NCI-H82 (cell line): ENCODE measurements around the gene HS1BP3.

Experiments
- DNase-seq: peaks from one replicate; lab custom pipeline; 2025; lab: John Stamatoyannopoulos, UW

HS1BP3 gene

DNA sequence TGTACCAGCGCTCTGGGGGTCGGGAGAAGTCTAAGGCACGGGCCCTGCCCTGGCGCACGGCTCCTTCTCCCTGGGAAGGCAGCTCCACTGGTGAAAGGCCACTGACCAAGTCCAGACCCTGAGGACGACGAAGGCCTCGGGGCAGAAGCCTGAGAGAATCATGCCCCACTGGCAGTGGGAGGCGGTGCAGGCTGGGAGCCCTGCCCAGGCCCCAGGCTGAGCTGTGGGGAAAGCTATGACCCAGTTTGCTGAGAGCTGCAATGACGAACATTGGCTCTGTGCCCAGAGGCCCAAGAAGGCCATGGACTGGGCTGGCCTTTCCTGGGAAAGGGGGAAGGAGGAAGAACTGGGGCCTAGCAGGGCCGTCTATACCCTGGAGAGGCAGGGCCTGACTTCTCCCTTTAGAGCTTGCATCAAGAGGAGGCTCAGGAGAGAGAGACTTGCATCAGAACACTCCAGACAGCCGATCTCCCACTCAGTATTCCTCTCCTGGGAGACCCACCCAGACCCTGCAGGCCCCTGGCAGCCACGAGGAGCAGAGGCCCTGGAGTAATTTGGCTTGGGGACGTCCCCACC is 32.9 kb downstream of the HS1BP3 start:
- DNase-seq = peak; percentile 72

DNA sequence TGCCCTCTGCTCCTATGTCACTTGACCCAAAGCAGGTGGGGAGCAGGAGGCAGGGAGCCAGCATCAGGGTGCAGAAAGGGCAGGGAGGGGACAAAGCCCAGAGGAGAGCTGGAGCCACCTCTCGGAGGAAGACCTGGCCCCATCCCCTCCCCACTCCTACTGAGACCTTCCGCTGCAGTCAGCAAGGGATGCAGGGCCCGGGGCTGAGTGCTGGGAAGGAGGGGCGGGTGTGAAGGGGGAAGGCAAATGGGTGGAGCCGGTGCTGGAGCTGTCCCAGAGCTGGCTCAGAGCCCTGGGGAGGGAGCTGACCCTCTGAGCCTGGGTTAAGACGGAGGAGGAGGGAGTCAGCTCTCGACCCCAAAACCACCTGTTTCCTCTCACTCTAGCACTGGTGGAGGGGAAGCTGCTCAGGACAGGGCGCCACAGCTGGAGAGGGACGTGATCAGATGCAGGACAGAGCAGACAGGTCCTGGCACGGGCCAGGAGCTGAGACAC is 33.8 kb downstream of the HS1BP3 start:
- DNase-seq = peak; percentile 50

DNA sequence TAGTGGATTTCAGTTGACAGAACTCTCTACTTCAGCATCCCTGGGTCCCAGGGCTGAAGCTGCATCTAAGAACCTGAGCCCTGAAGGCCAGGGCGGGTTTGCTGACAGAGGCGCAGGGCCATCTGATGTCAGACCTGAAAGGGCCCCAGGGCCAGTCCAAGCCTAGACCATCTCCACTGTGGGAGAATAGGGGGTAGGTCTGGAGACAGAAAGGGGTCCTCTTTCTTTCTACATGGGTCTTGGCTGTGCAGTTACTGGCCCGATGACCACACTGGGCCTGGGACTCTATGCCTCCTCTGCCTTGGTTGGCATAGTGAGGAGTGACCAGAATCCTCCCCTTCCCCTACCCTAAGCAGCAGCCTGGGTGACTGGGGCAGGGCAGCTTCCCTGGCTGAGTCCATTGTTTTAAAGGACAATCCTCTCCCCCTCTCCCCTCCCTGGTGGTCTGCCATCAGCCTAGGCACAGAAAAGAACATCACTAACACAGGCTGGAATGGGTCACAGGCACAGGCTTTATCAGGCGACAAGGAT is 34.5 kb downstream of the HS1BP3 start:
- no peak for DNase-seq

DNA sequence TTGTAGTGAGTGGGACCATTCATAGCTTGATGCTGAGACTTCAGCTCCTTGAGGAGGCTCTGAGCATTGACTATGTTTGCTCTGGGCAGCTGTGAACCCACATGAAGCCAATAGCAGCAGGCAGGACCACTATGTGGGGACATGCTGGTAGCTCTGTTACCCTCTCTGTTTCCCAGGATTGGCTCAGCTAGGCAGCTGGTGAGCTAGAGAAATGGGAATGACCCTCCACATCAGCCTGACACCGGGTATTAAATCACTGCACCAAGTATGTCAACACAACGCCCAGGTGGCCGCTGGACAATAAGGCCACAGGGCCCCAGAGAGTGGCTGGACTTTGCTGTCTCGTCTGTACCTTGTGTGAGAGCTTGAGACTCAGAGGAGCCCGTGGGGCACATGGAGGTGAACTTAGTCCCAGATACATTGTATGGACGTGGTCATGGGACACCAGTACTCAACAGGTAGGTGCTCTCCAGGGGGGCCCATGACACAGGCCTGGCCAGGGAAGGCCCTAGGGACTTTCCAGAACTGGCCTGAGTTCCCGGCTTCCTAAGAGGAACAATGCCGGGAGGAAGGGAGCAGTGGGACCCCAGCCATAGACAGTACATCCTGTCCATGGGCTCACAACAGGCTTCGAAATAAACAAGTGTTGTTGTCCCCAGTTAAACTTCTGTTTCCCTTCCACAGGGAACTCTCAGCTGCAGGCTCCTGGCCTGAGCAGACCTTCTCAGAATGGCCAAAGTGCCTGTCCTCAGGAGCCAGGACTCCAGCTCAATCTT is 35.2 kb downstream of the HS1BP3 start:
- DNase-seq = no peak

DNA sequence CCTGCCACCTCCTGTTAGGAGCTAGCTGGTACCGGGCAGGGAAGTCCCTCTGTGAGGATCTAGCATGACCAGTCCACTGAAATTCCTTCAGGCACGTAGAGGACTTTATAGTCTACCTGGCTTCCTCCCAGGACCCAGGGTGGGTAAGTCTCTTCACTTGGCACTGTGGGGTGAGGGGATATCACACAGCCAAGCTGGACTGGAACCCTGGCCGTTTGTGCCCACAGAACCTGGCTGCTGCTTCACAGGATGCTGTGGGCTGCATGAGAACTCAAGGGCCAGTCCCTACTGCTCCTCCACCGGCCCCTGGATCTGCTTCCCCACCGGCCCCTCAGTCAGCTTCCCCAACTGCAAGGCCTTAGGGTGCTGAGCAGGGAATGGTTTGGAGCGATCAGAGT is 35.8 kb downstream of the HS1BP3 start:
- DNase-seq = no peak

DNA sequence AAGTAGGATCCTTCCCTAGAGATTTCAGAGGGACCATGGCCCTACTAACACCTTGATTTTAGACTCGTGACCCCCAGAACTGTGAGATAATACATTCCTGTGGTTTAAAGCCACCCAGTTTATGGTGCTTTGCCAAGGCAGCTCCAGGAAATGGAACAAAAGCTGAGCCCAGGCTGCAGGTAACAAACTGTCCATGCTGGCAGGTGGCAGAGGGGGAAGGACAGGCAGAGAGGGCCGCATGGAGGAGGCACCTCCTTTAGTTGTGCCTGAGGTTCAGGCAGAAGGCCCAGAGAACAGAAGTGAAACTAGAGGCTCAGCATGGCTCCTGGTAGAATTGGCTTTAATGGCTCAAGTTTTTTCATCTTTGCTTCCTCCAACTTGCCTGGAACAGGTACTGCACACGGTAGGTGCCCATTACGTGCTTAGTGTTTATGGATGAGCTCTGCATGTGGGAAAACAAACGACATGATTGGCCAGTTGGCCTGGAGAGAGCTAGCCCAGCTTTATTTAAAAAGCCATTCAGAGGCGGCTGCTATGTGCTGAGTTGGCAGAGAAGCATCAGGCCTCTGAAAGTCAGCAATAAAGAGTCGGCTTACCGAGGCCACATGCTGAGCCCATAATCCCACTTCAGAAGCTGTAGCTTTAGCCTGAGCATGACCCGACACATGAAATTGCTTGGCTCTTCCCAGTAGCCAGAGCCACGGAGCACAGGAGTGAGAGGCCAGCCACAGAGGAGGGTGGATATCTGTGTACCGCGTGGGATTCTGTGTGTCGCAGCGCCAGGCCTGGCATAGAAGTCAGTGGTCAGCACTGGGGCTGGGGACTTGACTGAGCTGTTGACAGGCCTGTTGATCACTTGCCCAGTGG is 36.5 kb downstream of the HS1BP3 start:
- peak; percentile 92 for DNase-seq

DNA sequence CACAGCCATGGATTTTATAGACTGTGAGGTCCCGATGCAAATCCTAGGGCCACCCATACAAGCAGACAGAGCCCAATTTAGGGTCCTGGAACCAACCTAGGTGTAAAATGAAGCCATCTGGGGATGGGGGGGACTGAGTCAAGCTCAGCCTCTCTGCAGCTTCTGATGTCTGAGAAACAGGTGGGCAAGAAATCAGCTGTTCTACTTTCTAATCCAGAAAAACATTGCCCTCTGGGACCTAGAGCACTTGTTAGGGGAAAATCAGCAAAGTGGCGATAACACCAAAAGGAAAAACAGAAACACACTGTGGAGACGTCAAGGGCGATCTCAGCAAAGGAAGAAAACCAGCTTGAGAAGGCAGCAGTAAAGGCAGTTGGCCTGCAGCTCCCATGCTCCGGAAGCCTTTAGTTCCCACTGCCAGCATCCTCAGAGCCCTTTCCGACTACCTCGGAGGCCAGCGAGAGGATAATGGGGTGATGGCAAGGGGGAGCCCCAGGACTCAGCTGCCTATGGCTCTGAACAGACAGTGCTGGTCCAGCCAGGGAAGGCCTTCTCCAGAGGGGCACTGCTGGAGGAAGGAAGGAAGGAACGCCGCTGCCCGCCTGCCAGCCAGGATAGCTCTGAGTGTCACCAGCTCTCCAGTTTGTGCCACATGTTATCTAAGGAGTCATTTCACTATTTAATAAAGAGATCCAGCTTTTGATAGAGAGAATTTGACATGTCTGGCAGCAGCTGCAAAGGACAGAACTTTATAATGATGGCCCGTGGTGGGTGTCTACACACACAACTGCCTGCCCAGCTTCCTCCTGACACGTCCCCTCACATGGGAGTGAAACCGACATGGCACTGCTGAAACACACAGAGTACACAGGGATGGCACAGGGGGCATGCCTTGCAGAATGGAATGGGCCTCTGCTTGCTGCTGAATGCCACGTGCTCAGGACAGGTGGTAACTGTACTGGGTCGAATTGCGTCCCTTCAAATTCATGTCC is 37.7 kb downstream of the HS1BP3 start:
- DNase-seq = no peak

DNA sequence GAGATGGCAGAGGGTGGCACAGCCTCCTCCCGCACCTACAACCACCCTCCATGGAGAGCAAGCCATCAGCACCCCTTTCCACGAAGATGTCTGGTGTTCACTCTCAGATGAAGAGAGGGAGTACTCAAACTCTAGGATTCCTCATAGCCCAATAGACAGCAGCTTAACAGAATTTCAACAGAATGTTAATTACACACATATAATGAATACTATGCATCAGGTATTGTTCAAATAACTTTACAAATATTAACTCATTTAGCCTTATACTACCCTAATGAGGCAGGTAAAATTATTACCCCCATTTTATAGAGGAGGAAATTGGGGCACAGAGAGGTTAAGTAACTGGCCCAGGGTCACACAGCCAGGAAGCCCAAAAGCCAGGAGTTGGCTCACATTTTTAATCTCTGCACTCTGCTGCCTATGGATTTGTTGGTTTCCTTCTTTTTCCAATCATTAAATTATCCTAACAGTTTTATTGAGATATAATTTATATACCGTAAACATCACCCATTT is 39.0 kb downstream of the HS1BP3 start:
- DNase-seq = no peak

DNA sequence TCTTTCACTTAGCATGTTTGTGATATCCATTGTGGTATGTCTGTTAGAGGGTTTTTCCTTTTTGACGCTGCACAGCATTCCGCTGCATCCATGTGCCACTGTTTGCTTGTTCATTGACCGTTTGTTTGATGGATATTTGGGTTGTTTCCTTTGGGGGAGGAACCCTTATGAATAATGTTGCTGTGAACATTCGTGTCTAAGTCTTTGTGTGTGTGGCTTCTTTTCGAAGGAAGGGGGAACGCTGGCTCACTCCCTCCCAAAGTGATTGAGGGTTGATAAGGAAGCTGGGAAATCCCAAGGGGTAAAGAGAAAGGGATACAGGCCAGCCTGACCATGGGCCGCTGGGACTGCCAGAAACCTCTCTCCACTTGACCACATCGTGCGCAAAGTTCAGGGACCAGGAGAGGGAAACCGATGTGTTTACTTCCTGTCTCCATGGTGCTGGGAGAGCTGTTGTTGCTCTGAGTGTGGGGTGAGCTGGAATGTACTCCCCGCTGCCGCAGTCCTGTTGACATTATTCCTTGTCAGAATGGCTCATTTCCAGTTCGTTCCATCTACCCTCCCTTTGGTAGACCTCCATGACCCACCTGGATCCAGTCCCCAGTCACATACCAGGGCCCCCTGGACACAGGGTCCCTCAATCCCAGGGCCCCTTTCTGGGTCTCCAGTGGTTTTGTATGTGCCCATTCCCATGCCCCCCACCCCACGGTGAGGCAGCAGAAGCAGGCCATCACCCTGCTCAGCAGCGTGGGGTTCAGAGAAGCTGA is 39.6 kb downstream of the HS1BP3 start:
- DNase-seq = no peak

DNA sequence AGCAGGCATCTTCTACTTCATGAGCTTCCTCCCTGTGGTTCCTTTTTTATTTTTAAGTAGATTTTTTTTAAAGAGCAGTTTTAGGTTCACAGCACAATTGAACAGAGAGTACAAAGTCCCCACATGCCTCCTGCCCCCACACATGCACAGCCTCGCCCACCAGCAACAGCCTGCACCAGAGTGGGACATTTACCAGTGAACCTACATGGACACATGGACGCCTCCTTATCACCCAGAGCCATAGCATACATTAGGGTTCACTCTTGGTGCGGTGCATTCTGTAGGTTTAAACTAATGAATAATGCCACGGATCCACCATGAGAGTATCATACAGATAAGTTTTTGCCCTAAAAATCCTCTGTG is 40.9 kb downstream of the HS1BP3 start:
- no peak for DNase-seq

DNA sequence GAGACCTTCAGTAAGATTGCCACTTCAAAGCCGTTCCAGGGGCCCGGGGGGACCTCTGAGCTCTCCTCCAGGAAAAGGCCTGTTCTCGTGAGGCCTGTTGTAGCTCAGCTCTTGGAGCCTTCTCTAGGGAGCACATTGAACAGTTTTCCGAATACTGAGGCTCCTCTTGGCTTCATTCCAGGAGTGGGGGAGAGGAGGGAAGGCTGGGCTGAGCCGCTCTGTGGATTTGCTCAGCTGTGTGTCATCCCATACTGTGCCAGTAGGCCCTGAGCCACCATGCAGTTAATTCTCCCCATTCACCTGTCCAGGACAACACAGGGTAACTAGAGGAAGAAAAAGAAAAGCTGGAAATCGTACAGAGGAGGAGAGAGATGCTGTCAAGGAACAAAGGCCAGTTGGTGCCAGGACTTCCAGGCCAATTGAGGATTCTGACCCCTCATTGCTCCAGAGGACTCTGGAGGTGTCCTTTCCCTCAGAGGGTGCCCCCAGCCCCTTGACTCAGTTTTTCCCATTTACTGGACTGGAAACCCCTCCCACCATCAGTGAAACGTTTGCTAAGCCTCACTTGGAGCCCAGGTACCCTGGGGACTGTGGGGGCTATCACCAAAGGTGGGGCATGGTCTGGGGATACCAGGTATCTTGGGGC is 41.4 kb downstream of the HS1BP3 start:
- peak; percentile 71 for DNase-seq

DNA sequence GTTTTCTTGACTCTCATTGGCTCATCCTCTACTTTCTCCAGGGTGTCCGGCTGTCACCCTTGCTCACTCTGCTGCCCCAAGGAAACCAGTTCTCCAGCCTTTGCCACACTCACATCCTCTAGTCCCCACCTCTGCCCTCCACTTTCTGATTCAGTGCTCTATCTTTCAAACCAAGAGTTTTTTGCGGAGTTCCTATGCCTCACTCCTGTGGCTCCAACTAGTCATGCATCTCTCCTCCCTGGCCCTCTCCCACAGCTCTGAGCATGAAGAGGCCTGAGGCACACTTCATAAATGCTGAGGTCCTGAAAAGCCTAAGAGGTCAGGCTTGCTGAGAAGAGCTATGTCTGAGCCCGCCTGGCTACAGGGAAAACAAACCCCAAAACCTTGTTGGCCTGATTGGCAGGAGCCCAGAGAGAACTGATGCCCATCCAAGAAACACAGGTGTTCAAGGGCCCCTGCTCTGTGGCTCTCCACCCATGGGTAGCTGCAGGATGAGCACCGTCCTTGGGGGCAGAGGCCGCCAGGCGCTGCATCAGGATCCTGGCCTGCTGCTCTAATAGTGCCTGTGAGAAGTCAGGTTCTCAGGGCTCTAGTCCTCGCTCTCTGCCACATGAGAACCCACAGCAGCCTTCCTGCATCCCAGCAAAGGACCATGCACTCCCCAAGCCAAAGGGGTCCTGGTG is 42.1 kb downstream of the HS1BP3 start:
- DNase-seq = no peak

DNA sequence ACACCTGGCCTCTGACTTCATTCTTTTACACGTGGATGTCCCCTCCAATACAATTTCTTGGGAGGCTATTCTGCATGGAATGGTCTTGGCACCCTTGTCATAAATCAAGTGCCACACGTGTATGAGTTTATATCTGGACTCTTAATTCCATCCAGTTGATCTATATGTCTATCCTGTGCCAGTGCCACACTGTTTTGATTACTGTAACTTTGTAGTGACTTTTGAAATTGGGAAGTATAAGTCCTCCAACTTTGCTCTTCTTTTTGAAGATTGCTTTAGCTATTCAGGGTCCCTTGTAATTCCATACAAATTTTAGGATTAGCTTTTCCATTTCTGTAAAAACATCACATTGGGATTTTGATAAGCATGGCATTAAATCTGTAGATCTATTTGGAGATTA is 43.5 kb downstream of the HS1BP3 start:
- DNase-seq = no peak

DNA sequence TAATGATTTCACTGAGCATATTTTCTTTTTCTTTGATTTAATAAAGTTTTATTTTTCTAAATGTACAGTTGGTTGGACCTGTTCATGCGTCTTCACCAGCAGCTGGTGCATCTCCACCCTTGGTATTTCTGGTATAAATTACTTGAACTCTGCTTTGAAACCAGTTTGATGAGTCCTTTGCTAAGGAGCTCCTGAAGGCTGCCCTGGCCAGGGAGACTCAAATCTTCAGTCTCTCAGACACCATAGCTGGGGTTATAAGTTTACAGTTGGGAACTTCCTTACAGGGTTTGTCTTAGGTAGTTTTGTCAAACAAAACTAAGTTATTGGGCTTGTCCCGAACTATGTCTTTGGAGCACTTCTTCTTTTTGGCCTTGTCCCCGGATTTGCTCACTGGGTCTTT is 44.7 kb downstream of the HS1BP3 start:
- DNase-seq = no peak

DNA sequence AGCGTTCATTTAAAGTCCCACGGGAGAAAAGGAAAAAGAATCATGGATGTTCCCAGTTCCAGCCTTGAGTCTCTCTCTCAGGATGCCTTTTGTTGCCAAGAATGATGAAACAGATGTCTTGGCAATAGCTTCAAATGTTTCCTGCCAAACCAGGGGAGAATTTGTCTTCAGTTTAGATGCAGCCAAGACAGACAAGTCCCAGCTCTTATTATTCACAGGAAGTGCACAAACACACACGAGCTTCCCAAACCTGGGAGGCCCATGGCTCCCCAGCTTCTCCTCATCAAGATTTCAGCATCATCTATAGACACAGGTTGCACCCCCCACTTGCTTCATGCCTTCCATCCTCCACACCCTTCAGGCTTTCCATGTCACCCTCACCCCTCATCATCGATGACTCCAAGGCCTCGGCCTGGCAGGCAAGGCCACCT is 45.9 kb downstream of the HS1BP3 start:
- DNase-seq = no peak

DNA sequence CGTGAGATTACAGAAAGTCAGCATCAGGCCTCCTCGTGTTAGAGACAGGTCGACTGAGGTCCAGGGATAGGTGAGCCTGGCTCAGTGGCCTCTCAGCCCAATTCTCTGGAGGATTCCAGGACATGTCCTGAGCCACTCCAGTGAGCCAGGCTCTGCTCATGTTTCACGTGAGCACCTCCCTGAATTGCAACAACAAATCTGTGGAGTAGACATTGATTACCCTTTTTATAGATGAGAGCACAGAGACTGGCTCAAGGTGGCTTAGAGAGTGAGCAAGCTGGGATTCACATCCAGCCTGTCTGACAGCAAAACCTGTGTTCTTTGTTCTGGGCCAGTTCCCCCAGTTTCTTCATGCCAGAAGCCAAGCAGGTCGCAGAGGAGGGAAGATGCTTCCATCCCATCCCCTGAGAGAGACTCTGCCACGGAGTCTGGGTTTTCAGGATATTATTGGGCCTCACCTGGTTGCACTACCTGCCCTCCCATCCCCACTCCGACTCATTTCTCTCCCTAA is 46.4 kb downstream of the HS1BP3 start:
- DNase-seq = no peak

DNA sequence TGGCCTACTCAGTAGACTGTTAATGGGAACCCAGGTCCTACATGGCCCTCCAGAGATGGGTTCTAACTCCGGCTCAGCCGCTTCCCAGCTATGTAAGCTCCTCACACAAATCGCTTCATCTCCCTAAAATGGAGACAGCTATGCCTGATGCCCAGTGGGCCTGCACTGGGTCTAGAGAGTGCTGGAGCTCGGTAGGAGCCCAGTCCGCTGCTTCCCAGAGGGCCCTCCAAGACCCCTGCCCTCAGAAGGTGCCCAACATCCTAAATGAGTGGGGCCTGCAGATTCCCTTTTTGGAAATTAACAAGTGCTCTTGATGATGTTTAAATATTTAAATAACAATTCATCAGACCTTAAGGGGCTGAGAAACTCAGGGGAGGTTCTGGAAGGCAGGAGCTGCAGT is 47.1 kb downstream of the HS1BP3 start:
- DNase-seq = no peak

DNA sequence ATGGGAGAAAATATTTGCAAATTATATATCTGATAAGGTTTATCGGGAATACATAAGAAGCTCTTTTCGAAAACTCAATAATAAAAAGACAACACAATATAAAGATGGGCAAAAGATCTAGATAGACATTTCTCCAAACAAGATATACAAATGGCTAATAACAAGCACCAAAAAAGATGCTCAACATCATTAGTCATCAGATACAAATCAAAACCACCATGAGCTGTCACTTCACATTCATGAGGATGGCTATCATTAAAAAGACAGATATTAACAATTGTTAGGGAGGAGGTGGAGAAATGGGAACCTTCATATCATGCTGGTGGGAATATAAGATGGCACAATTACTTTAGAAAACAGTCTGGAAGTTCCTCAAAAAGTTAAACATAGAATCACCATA is 48.1 kb downstream of the HS1BP3 start:
- no peak for DNase-seq

DNA sequence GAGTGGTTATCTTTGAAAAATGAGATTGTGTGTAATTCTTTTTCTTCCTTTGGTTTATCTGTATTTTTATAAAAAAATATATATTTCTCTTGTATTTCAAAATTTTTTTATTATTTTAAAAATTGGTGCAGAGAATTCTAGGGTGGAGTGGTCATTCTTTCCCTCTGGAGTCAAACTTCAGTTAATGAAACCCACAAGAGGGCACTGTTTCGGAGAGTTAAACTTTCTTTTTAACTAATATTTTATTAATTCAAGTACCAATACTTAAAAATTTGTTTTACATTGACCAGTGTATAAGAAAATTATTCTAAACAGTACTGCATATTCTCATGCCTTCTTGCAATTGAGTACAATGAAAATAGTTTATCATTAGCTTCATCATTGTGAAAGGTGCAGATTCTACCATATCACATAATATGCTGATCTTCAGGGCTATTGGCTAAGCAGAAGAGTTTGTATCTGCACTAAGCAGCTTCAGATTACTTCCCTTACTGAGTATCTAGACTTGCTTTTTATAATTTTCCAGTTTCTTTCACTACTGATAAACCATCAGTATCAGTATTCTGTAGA is 50.1 kb downstream of the HS1BP3 start:
- peak; percentile 31 for DNase-seq
